Activated CD8-positive, alpha-beta T cell treated with anti-CD3 and anti-CD28 coated beads for 36 hours (primary cell): ENCODE results near the gene EXPH5. TPM values are rescaled to one million over a fixed set of nuclear protein-coding genes. Genes with fewer than 3 reads are reported as not detected.

Experiments used
- ATAC-seq: fragments of 200-7000 bp; cut with Tn5 transposase; one replicate; pipeline ENCODE4 v1.10.0; 2021; ENCODE audit warnings: mild to moderate bottlenecking, moderate library complexity
- CTCF ChIA-PET: fragments of 350-600 bp; sonication (Branson Sonifier 250); formaldehyde crosslinking; loops from one replicate; lab custom pipeline; 2021; ENCODE audit warnings: antibody characterized with exemption; lab: Charles Lee
- POLR2A ChIA-PET: fragments of 350-600 bp; sonication (Branson Sonifier 250); formaldehyde crosslinking; loops from one replicate; lab custom pipeline; 2021; ENCODE audit warnings: antibody characterized with exemption; lab: Charles Lee
- DNase-seq: peaks from one replicate; pipeline ENCODE4 v3.0.0-alpha.2; 2020
- H3K27ac Mint-ChIP-seq: one replicate; pipeline ENCODE4 v1.8.0; 2021; ENCODE audit warnings: mild to moderate bottlenecking, mixed read lengths
- H3K27me3 Mint-ChIP-seq: one replicate; pipeline ENCODE4 v1.8.0; 2021; ENCODE audit warnings: mixed read lengths
- H3K36me3 Mint-ChIP-seq: one replicate; pipeline ENCODE4 v1.8.0; 2021; ENCODE audit warnings: low read depth, mixed read lengths
- H3K4me1 Mint-ChIP-seq: one replicate; pipeline ENCODE4 v1.8.0; 2021; ENCODE audit warnings: low read depth, mixed read lengths
- H3K4me3 Mint-ChIP-seq: one replicate; pipeline ENCODE4 v1.8.0; 2021; ENCODE audit warnings: mild to moderate bottlenecking, moderate library complexity, mixed read lengths
- H3K9me3 Mint-ChIP-seq: one replicate; pipeline ENCODE4 v1.8.0; 2021; ENCODE audit warnings: mixed read lengths
- intact Hi-C: fragments of 100-400 bp; cut with micrococcal nuclease; formaldehyde crosslinking; loops from one replicate; pipeline ENCODE4 v1.10.0; 2022
- total RNA-seq, 2 experiments: library from RNA; stranded (reverse); gene quantifications; one replicate each; pipeline ENCODE4 v1.2.3, GENCODE V29; 2021
- TF ChIP-seq, protein P1 (sequence below): fragments of 200-600 bp; IDR thresholded peaks from one replicate; pipeline ENCODE4 v1.8.0; 2022; ENCODE audit warnings: antibody characterized with exemption, mild to moderate bottlenecking

The EXPH5 gene
- total RNA-seq, 2 experiments from 2014 or later: 2.9 to 4.1 TPM

DNA sequence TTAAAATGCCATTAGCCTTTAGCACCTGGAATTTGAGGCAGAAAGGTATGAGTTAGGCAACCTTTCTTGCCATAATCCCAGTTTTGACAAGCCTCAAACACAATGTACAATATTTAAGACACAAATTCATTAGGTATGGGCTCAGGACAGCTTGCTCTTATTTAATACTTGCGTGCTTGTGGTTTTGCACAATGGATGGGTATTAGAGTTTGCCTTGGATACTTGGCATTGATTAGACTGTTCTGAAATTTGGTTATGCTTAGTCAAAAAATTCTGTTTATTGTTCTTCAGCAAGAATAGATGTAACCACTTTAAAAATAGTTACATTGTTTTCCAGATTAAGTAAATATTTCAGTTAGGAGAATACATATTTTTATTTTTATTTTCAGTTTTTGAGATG is 120.9 kb downstream of the EXPH5 start:
- Mint-ChIP-seq H3K36me3 (peaks cover 6% of the 10 kb centered on the region), H3K4me3 (no peak overlapping the region), H3K27ac (no peak overlapping the region), H3K27me3 (no peaks in the 10 kb centered on the region), H3K4me1 (no peaks in the 10 kb centered on the region), H3K9me3 (no peaks in the 10 kb centered on the region)
- DNase-seq (no peak), ATAC-seq (no peak)
- ChIA-PET POLR2A (no interaction called here), CTCF (interaction anchor here (0.6 kb wide), 1 partner anchor 324 kb away, joined by 3 read pairs; no protein-coding TSS in a partner anchor)
- intact Hi-C loops: no loop called here
- TF ChIP-seq, protein P1, sequence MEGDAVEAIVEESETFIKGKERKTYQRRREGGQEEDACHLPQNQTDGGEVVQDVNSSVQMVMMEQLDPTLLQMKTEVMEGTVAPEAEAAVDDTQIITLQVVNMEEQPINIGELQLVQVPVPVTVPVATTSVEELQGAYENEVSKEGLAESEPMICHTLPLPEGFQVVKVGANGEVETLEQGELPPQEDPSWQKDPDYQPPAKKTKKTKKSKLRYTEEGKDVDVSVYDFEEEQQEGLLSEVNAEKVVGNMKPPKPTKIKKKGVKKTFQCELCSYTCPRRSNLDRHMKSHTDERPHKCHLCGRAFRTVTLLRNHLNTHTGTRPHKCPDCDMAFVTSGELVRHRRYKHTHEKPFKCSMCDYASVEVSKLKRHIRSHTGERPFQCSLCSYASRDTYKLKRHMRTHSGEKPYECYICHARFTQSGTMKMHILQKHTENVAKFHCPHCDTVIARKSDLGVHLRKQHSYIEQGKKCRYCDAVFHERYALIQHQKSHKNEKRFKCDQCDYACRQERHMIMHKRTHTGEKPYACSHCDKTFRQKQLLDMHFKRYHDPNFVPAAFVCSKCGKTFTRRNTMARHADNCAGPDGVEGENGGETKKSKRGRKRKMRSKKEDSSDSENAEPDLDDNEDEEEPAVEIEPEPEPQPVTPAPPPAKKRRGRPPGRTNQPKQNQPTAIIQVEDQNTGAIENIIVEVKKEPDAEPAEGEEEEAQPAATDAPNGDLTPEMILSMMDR: no peak

- H3K4me1 Mint-ChIP-seq: no peaks in the 10 kb centered on the region
- ChIA-PET POLR2A (interaction anchor here (0.7 to 1.7 kb wide), 2 partner anchors 9 to 22 kb away, joined by 3 to 6 read pairs; no protein-coding TSS in a partner anchor), CTCF (interaction anchor here (1.0 kb wide), 1 partner anchor 10 kb away, joined by 3 read pairs; no protein-coding TSS in a partner anchor)
- TF ChIP-seq, protein P1: no peak
- no peaks in the 10 kb centered on the region for H3K9me3 Mint-ChIP-seq
- no peaks in the 10 kb centered on the region for H3K36me3 Mint-ChIP-seq
- intact Hi-C loops: no loop called here
- DNase-seq (no peak), ATAC-seq (no peak)
- no peaks in the 10 kb centered on the region for H3K27me3 Mint-ChIP-seq
- peak overlapping the region; percentile 98 for H3K27ac Mint-ChIP-seq
- H3K4me3 Mint-ChIP-seq: peak overlapping the region; percentile 92
Measured at GRCh38 chr11:108468478-108468864, 125.1 kb downstream of the EXPH5 start.

- H3K9me3 Mint-ChIP-seq: no peaks in the 10 kb centered on the region
- H3K4me1 Mint-ChIP-seq: no peaks in the 10 kb centered on the region
- intact Hi-C loops: loop anchor here (2.0 kb wide), 2 partner anchors 126 to 244 kb away; partner anchors contain the start of genes ATM, EXPH5 and NPAT
- no peaks in the 10 kb centered on the region for H3K27me3 Mint-ChIP-seq
- peak; percentile 99 for ATAC-seq
- CTCF ChIA-PET: no interaction called here
- peak within 1 kb of the TSS; percentile 98 for H3K27ac Mint-ChIP-seq
- peak; percentile 98 for DNase-seq
- no peaks in the 10 kb centered on the region for H3K36me3 Mint-ChIP-seq
- POLR2A ChIA-PET: interaction anchor here (0.7 to 1.7 kb wide), 3 partner anchors 11 to 245 kb away, joined by 3 to 6 read pairs (median 3); partner anchors contain the start of genes ATM and NPAT
- H3K4me3 Mint-ChIP-seq: peak within 1 kb of the TSS; percentile 92
- TF ChIP-seq, protein P1: no peak
Measured at GRCh38 chr11:108467091-108467823, 126.3 kb downstream of the EXPH5 start, which contains the start of gene C11orf65. Gene C11orf65, minus strand, starts transcription at chr11:108467529. Its CDS starts 5,970 bp downstream, at chr11:108461559.

DNA sequence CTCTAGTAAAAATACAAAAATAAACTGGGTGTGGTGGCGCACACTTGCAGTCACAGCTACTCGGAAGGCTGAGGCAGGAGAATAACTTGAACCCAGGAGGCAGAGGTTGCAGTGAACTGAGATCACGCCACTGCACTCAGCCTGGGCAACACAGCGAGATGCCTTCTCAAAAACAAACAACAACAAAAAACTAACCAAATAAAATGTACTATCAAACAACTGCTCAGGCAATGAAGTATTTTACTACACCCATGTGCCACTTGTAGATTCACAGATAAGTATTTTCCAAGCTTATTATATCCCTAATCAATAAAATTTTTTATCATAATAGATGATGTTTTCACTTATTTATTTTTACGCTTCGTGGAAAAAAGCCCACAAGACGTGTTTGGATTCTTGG is 127.2 kb downstream of the EXPH5 start:
- peak overlapping the region; percentile 92 for H3K4me3 Mint-ChIP-seq
- DNase-seq: no peak
- CTCF ChIA-PET: no interaction called here
- TF ChIP-seq, protein P1: no peak
- no peaks in the 10 kb centered on the region for H3K27me3 Mint-ChIP-seq
- POLR2A ChIA-PET: interaction anchor here (0.7 to 1.0 kb wide), 2 partner anchors 31 to 244 kb away, joined by 3 read pairs; partner anchors contain the start of genes ATM and NPAT
- H3K9me3 Mint-ChIP-seq: no peaks in the 10 kb centered on the region
- H3K27ac Mint-ChIP-seq: peak overlapping the region; percentile 98
- intact Hi-C loops: loop anchor here (2.0 kb wide), 2 partner anchors 126 to 244 kb away; partner anchors contain the start of genes ATM, EXPH5 and NPAT
- ATAC-seq: no peak
- no peaks in the 10 kb centered on the region for H3K4me1 Mint-ChIP-seq
- H3K36me3 Mint-ChIP-seq: no peaks in the 10 kb centered on the region

Other genes starting within 250 kb of the EXPH5 start
- 1 to 10 TPM; 1.1 to 2.3 TPM for gene C11orf65, start 126.2 kb downstream of the EXPH5 start, total RNA-seq
- 10 to 100 TPM; 12.4 to 14.2 TPM for gene POGLUT3, start 95.4 kb downstream of the EXPH5 start, total RNA-seq
- 10 to 100 TPM; 45.4 to 46.3 TPM for gene DDX10, start 71.3 kb upstream of the EXPH5 start, total RNA-seq